Naive thymus-derived CD4-positive, alpha-beta T cell (primary cell): Measurements from ENCODE around the gene ZDHHC6. TPM values are rescaled to one million over a fixed set of nuclear protein-coding genes. Genes with fewer than 3 reads are reported as not detected.
A peak's percentile ranks its signal among the peaks of the same experiment; 100 is the strongest.
"Not testable (repeated sequence)": the region's sequence is repeated elsewhere in the genome, so short reads cannot be mapped to it uniquely, and the experiment has no call there.

ENCODE experiments used
- ATAC-seq: fragments of 150-1000 bp; cut with Tn5 transposase; 2 replicates; pipeline ENCODE4 v1.10.0; 2021; ENCODE audit warnings: mild to moderate bottlenecking, moderate library complexity
- CTCF ChIA-PET: fragments of 350-600 bp; sonication (Branson Sonifier 250); formaldehyde crosslinking; loops from one replicate; lab custom pipeline; 2021; ENCODE audit warnings: antibody characterized with exemption; lab: Charles Lee
- POLR2A ChIA-PET: fragments of 350-600 bp; sonication (Branson Sonifier 250); formaldehyde crosslinking; loops from one replicate; lab custom pipeline; 2021; ENCODE audit warnings: antibody characterized with exemption, inconsistent platforms; lab: Charles Lee
- DNase-seq, 9 donors: peaks; one replicate each; pipeline versions ENCODE4 v3.0.0 to v3.0.0-alpha.2; 2020 to 2022; ENCODE audit warnings: mixed read lengths in 1 of 9
- H3K27ac ChIP-seq: one replicate; pipeline ENCODE4 v1.7.0; 2013; ENCODE audit warnings: mild to moderate bottlenecking, low read depth, low read length, moderate library complexity
- H3K27me3 ChIP-seq, 2 donors: one replicate each; pipeline ENCODE4 v1.7.0; 2013; ENCODE audit warnings: low read length in 2 of 2, mild to moderate bottlenecking in 2 of 2, moderate library complexity in 2 of 2; ENCODE audit not compliant: control insufficient read depth in 2 of 2, insufficient read depth in 2 of 2
- H3K36me3 ChIP-seq, 3 experiments: 1 replicate in 2 of 3; 2 replicates in 1 of 3; pipeline ENCODE4 v1.7.0; 2013; ENCODE audit warnings: low read length in 3 of 3, mild to moderate bottlenecking in 3 of 3, moderate library complexity in 1 of 3; ENCODE audit not compliant: insufficient read depth in 3 of 3, control insufficient read depth in 2 of 3
- H3K4me1 ChIP-seq, 2 donors: one replicate each; pipeline ENCODE4 v1.7.0; 2013; ENCODE audit warnings: low read length in 2 of 2, mild to moderate bottlenecking in 2 of 2, moderate library complexity in 1 of 2; ENCODE audit not compliant: control insufficient read depth in 2 of 2, insufficient read depth in 2 of 2
- H3K4me3 ChIP-seq: 2 replicates; pipeline ENCODE4 v1.7.0; 2013; ENCODE audit warnings: mild to moderate bottlenecking, low read length
- H3K9me3 ChIP-seq, 3 experiments: 1 replicate in 2 of 3; 2 replicates in 1 of 3; pipeline ENCODE4 v1.7.0; 2013; ENCODE audit warnings: low read length in 3 of 3; ENCODE audit not compliant: control insufficient read depth in 2 of 3
- H3K27ac Mint-ChIP-seq, 9 donors: one replicate each; pipeline ENCODE4 v1.8.0; 2020 to 2022; ENCODE audit warnings: mixed read lengths in 9 of 9, mild to moderate bottlenecking in 8 of 9, moderate library complexity in 5 of 9, inconsistent platforms in 2 of 9
- H3K27me3 Mint-ChIP-seq, 5 donors: one replicate each; pipeline ENCODE4 v1.8.0; 2021 to 2022; ENCODE audit warnings: mixed read lengths in 5 of 5, mild to moderate bottlenecking in 1 of 5
- H3K36me3 Mint-ChIP-seq, 5 donors: one replicate each; pipeline ENCODE4 v1.8.0; 2020 to 2022; ENCODE audit warnings: mixed read lengths in 5 of 5, mild to moderate bottlenecking in 3 of 5, inconsistent platforms in 1 of 5
- H3K4me1 Mint-ChIP-seq, 7 donors: one replicate each; pipeline ENCODE4 v1.8.0; 2020 to 2022; ENCODE audit warnings: mixed read lengths in 7 of 7, mild to moderate bottlenecking in 3 of 7, inconsistent platforms in 1 of 7
- H3K4me3 Mint-ChIP-seq, 10 donors: one replicate each; pipeline ENCODE4 v1.8.0; 2020 to 2022; ENCODE audit warnings: mild to moderate bottlenecking in 10 of 10, mixed read lengths in 10 of 10, moderate library complexity in 6 of 10, inconsistent platforms in 2 of 10
- H3K9me3 Mint-ChIP-seq, 11 donors: one replicate each; pipeline ENCODE4 v1.8.0; 2020 to 2022; ENCODE audit warnings: mixed read lengths in 11 of 11, mild to moderate bottlenecking in 4 of 11, inconsistent platforms in 1 of 11, moderate library complexity in 1 of 11
- intact Hi-C, 2 donors: fragments of 100-400 bp; cut with micrococcal nuclease; formaldehyde crosslinking; loops; one replicate each; pipeline ENCODE4 v1.15.1; 2023
- polyA plus RNA-seq, 2 donors: library from polyadenylated mRNA; unstranded; fragments of 300-500 nt; fragmentation: Illumina TruSeq; gene quantifications; one replicate each; pipeline ENCODE4 v1.2.3, GENCODE V29; 2021
- total RNA-seq, 6 experiments: library from RNA in 5 of 6; stranded (reverse) in 5 of 6; gene quantifications; 1 replicate in 5 of 6; 2 replicates in 1 of 6; pipeline ENCODE4 v1.2.3 and lab custom pipeline; 2021 to 2026

The ZDHHC6 gene
- total and polyA plus RNA-seq, 7 experiments from 2014 or later, result 29.9 to 66.3 (median 44.8) TPM

DNA sequence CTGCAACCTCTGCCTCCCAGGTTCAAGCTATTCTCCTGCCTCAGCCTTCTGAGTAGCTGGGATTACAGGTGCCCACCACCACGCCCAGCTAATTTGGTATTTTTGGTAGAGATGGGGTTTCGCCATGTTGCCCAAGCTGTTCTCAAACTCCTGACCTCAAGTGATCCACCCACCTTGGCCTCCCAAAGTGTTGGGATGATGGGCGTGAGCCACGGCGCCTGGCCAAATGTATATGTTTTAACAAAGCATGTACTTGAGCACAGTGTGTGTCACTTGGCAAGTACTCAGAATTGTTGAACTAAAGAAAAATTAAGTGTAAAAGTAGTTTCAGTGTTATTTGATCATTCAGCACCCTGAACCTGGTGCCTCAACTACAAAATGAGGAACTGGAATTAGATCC, 17.4 kb upstream of the ZDHHC6 start:
- H3K9me3 ChIP-seq, H3K27ac ChIP-seq, H3K9me3 Mint-ChIP-seq, H3K4me1 ChIP-seq, intact Hi-C loops, DNase-seq, ATAC-seq, POLR2A ChIA-PET, H3K27me3 Mint-ChIP-seq, CTCF ChIA-PET, H3K4me3 ChIP-seq, H3K27me3 ChIP-seq, H3K27ac Mint-ChIP-seq, H3K4me3 Mint-ChIP-seq: not testable (repeated sequence)
- H3K36me3 ChIP-seq, result peaks cover 0 to 33% (median 16%) of the 10 kb centered on the region in 3 experiments
- Mint-ChIP-seq H3K36me3 (peaks cover 4 to 41% (median 38%) of the 10 kb centered on the region in 5 donors), H3K4me1 (peaks cover 0 to 12% (median 4%) of the 10 kb centered on the region in 7 donors)

DNA sequence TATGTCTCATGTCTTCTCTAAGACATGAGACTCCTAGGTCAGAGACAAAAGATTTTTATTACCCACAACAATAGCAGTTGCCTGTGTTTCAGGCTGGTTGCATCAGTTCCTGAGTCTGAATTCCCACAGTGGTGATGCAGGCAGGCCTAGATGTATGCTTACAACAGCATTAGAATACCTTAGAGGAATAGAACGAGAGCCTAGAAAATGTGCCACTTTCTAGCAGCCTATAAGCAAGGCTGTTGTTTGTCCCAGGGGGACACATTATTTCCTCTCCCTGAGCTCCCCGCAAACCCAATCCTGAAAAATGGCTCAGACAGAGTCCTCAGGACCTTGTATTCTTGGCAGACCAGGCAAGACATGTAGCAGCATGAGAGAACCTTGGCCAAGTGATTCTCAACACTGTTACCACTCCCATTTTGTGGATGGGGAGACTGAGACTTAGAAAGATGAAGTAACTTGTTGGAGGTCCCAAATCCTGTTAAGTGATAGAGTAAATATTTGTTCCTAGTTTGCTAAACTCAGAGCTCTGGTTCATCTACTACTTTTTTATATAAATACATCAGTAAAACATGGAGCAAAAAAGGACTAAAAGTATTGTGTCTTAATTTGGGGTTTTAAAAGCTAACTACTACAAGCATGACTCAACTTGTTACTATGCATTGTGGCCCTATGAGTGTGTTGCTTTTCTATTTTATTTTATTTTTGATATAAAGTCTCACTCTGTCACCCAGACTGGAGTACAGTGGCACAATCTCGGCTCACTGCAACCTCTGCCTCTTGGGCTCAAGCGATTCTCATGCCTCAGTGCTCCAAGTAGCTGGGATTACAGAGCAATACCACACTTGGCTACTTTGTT, 14.5 kb upstream of the ZDHHC6 start:
- Mint-ChIP-seq H3K27ac (peak overlapping the region in 1 of 9 donors; percentile 51), H3K4me1 (peaks cover 0 to 25% (median 7%) of the 10 kb centered on the region in 7 donors), H3K4me3 (no peak overlapping the region), H3K36me3 (peaks cover 0 to 37% (median 27%) of the 10 kb centered on the region in 5 donors), H3K9me3 (no peaks in the 10 kb centered on the region), H3K27me3 (no peaks in the 10 kb centered on the region)
- H3K4me3 ChIP-seq, result no peak overlapping the region
- ATAC-seq (no peak), DNase-seq (no peak)
- H3K9me3 ChIP-seq, result no peaks in the 10 kb centered on the region
- intact Hi-C loops, result no loop called here
- CTCF ChIA-PET, result interaction anchor here (0.5 kb wide), 1 partner anchor 39 kb away, joined by 3 read pairs; no protein-coding TSS in a partner anchor
- H3K27ac ChIP-seq, result no peak overlapping the region
- POLR2A ChIA-PET, result interaction anchor here (1.2 kb wide), 1 partner anchor 12 kb away, joined by 3 read pairs; no protein-coding TSS in a partner anchor
- H3K27me3 ChIP-seq, result no peaks in the 10 kb centered on the region
- peaks cover 0 to 26% (median 16%) of the 10 kb centered on the region in 3 experiments for H3K36me3 ChIP-seq
- no peaks in the 10 kb centered on the region for H3K4me1 ChIP-seq

DNA sequence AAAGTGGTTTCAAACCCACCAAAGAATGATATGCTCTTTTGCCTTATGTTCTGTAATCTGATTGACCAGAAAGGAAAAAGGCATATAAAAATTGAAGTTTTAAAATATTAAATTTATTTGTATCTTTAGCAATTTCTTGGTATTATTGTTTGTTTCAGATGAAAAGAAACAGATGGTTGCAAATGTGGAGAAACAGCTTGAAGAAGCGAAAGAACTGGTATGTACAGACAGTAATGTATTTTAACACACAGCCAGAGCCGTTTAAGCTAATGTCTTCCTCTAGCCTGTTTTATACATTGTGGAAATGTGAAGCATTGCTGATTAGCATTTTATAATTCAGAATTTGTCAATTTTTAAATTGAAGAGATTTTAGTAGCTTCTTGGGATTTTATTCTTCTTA, 13.7 kb upstream of the ZDHHC6 start:
- H3K27ac Mint-ChIP-seq, result no peak overlapping the region
- CTCF ChIA-PET, result no interaction called here
- peaks cover 0 to 22% (median 12%) of the 10 kb centered on the region in 3 experiments for H3K36me3 ChIP-seq

DNA sequence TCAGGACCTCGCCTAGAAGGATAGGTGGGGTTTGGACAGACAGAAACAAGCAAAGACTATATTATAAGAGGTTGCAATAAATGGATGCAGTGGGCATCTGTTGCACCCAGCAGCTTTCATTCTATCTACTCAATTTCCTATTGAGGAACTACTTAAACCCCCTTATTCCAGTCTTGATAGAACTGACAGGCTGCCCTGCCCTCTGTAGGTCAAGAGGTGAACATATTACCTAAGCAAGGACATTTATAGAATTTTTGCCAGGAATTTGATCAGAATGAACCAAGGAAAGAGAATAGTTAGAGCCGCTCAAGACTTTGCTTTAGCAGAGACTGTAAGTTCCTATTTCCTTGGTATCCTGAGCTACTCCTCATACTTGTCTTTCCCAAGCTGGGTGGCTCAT, 9.8 kb upstream of the ZDHHC6 start:
- ATAC-seq, result no peak
- no peaks in the 10 kb centered on the region for H3K4me1 ChIP-seq
- no peak overlapping the region for H3K27ac ChIP-seq
- Mint-ChIP-seq H3K9me3 (no peaks in the 10 kb centered on the region), H3K4me1 (peaks cover 14 to 40% (median 19%) of the 10 kb centered on the region in 7 donors), H3K4me3 (no peak overlapping the region), H3K36me3 (peaks cover 0 to 12% (median 10%) of the 10 kb centered on the region in 5 donors), H3K27ac (no peak overlapping the region), H3K27me3 (no peaks in the 10 kb centered on the region)
- H3K9me3 ChIP-seq, result no peaks in the 10 kb centered on the region
- ChIA-PET CTCF (interaction anchor here (0.6 to 0.9 kb wide), 2 partner anchors 40 to 145 kb away, joined by 4 to 8 read pairs; no protein-coding TSS in a partner anchor), POLR2A (interaction anchor here (1.0 kb wide), 1 partner anchor 9 kb away, joined by 3 read pairs; the partner anchor contains the start of genes VTI1A and ZDHHC6)
- DNase-seq, result no peak
- intact Hi-C loops, result no loop called here
- H3K27me3 ChIP-seq, result no peaks in the 10 kb centered on the region
- H3K36me3 ChIP-seq, result no peaks in the 10 kb centered on the region
- H3K4me3 ChIP-seq, result no peak overlapping the region

More for the DNA sequence above, 13.7 kb upstream of the ZDHHC6 start:
- Mint-ChIP-seq H3K4me1 (peaks cover 7 to 28% (median 13%) of the 10 kb centered on the region in 7 donors), H3K36me3 (peaks cover 0 to 32% (median 21%) of the 10 kb centered on the region in 5 donors), H3K4me3 (no peak overlapping the region), H3K27me3 (no peaks in the 10 kb centered on the region), H3K9me3 (no peaks in the 10 kb centered on the region)
- no peaks in the 10 kb centered on the region for H3K4me1 ChIP-seq
- intact Hi-C loops, result no loop called here
- H3K9me3 ChIP-seq, result no peaks in the 10 kb centered on the region
- DNase-seq (no peak), ATAC-seq (no peak)
- H3K27me3 ChIP-seq, result no peaks in the 10 kb centered on the region
- no peak overlapping the region for H3K4me3 ChIP-seq
- H3K27ac ChIP-seq, result no peak overlapping the region
- POLR2A ChIA-PET, result interaction anchor here (0.5 to 1.2 kb wide), 4 partner anchors 11 to 1485 kb away, joined by 3 read pairs; partner anchors contain the start of genes VTI1A and ZDHHC6

DNA sequence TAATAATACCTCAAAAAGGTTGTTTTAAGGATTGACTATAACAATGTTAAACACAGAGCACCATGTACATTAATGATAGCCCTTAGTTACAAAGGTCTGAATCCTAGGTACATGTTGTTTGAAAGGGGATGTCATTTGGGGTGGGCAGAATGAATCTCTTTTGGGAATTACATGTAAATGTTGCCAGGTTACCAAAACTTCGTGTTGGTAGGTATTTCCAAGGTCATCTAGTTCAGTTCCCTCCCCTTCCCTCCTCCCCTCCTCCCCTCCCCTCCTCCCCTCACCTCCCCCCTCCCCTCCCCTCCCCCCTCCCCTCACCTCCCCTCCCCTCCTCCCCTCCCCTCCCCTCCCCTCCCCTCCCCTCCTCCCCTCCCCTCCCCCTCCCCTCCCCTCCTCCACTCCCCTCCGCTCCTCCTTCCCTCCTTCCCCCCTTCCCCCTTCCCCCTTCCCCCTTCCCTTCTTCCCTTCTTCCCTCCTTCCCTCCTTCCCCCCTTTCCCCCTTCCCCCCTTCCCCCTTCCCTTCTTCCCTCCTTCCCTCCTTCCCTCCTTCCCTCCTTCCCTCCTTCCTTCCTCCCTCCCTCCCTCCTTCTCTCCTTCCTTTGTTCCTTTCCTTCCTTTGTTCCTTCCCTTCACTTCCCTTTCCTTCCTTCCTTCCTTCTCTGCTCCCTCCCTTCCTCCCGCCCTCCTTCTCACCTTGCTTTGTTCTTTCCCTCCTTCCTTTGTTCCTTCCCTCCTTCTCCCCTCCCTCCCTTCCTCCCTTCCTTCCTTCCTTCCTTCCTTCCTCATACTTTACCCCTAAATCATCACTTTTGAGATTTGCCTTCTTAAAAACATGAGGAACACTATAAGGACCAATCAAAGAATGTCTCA, 8.4 kb upstream of the ZDHHC6 start:
- peak overlapping the region in 1 of 9 donors; percentile 30 for H3K27ac Mint-ChIP-seq
- Histone ChIP-seq H3K36me3 (peaks cover 0 to 3% (median 0%) of the 10 kb centered on the region in 3 experiments), H3K4me3 (no peak overlapping the region), H3K9me3 (no peaks in the 10 kb centered on the region), H3K27ac (no peak overlapping the region), H3K27me3 (no peaks in the 10 kb centered on the region), H3K4me1 (no peaks in the 10 kb centered on the region)
- intact Hi-C loops, result no loop called here
- no peak for ATAC-seq
- peaks cover 0 to 11% (median 4%) of the 10 kb centered on the region in 5 donors for H3K36me3 Mint-ChIP-seq
- peaks cover 19 to 45% (median 24%) of the 10 kb centered on the region in 7 donors for H3K4me1 Mint-ChIP-seq
- ChIA-PET POLR2A (interaction anchor here (1.0 kb wide), 1 partner anchor 11 kb away, joined by 3 read pairs; no protein-coding TSS in a partner anchor), CTCF (interaction anchor here (0.6 to 0.9 kb wide), 2 partner anchors 17 to 71 kb away, joined by 4 to 5 read pairs; no protein-coding TSS in a partner anchor)
- H3K9me3 Mint-ChIP-seq, result no peaks in the 10 kb centered on the region
- no peak overlapping the region for H3K4me3 Mint-ChIP-seq
- no peak for DNase-seq
- H3K27me3 Mint-ChIP-seq, result no peaks in the 10 kb centered on the region

DNA sequence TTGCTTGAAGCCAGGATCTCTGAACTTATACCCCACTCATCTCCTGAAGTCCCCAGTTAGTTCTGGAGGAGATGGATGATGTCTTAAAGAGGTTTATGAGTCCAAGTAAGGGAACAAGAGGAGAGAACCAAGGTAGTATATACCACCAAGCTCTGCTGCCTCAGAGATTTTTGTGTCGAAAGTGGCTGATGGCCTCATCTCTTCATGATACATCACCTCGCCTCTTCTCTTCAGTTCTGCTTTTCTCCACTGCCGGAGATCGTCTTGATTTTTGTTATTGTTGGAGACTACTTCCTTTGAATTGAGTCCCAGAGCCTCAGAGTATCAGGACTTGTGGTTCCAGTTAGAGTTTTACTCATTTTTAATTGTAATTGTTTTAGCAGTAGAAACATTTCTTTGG, 2.2 kb upstream of the ZDHHC6 start:
- CTCF ChIA-PET, result no interaction called here
- intact Hi-C loops, result loop anchor here (5.0 to 10.0 kb wide), 5 partner anchors 1406 to 1952 kb away; partner anchors contain the start of genes DCLRE1A (in 2 of the 2), DUSP5 (in 2 of the 2), NHLRC2 (in 2 of the 2) and BBIP1 (in 1 of the 2)
- Histone ChIP-seq H3K36me3 (peaks cover 0 to 17% (median 3%) of the 10 kb centered on the region in 3 experiments), H3K9me3 (no peaks in the 10 kb centered on the region), H3K27me3 (no peaks in the 10 kb centered on the region), H3K4me1 (peaks cover 23 to 25% of the 10 kb centered on the region in 2 donors), H3K27ac (no peak overlapping the region), H3K4me3 (no peak overlapping the region)
- Mint-ChIP-seq H3K4me3 (peak overlapping the region; percentile 57 to 100 (median 96)), H3K36me3 (peaks cover 5 to 12% (median 9%) of the 10 kb centered on the region in 5 donors), H3K9me3 (no peaks in the 10 kb centered on the region), H3K4me1 (peaks cover 27 to 66% (median 60%) of the 10 kb centered on the region in 7 donors), H3K27me3 (no peaks in the 10 kb centered on the region), H3K27ac (peak overlapping the region in 7 of 9 donors; percentile 3 to 97 (median 34))
- ATAC-seq (no peak), DNase-seq (no peak)
- POLR2A ChIA-PET, result interaction anchor here (1.6 kb wide), 1 partner anchor 73 kb away, joined by 3 read pairs; no protein-coding TSS in a partner anchor
